ENCODE results near the gene ATP5PD.

- no peak for TF ChIP-seq CTCF (IDR thresholded peaks at IDR 0.05)
- no peak for TF ChIP-seq EZH2 (IDR thresholded peaks at IDR 0.05; ENCODE audit: borderline replicate concordance, insufficient read depth, low read depth, low read length, poor library complexity, severe bottlenecking)
These were observed 21.9 kb downstream of the ATP5PD start for GRCh38 chr17:75024686-75025397.

Data from B cell (primary cell).